Neural cell (in vitro differentiated cells): ENCODE data around the gene CROCC.

Source experiments
- CTCF ChIP-seq: fragments of 450-650 bp; IDR thresholded peaks from 2 replicates; pipeline ENCODE4 v1.5.1; 2014; ENCODE audit warnings: antibody characterized with exemption, mild to moderate bottlenecking, moderate library complexity; ENCODE audit not compliant: poor library complexity, severe bottlenecking
- EZH2 ChIP-seq: fragments of 200-600, 300-800 bp; shearing (Covaris generic), sonication (generic); IDR thresholded peaks from 2 replicates; pipeline ENCODE4 v1.6.1; 2014; ENCODE audit warnings: antibody characterized with exemption, low read length, borderline replicate concordance, mild to moderate bottlenecking; ENCODE audit not compliant: insufficient read depth, poor library complexity, severe bottlenecking

- TF ChIP-seq EZH2 (no peak), CTCF (no peak)
Measured at GRCh38 chr1:16965486-16966067, 43.8 kb downstream of the CROCC start.
